ENCODE measurements around the gene FSIP1.

Gene FSIP1

DNA sequence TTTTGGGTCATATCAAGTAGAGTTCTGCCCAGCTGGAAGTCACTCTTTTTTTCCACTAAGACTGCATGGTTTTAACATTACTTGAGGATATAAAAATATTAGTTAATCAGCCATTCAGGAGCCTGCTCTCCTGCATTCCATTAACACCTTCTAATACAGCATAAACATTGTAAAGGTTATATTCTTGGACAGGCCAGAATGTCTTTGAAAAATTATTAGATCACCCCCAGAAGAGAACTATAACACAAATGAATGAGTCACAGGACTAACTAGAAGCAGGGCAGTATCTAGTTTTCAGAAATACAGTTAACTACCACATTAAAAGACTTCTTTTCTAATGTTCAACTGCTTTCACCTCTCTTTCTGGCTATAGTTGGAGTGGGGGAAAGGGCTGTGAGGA is 120.9 kb downstream of the FSIP1 start:
- TF ChIP-seq, protein P1, sequence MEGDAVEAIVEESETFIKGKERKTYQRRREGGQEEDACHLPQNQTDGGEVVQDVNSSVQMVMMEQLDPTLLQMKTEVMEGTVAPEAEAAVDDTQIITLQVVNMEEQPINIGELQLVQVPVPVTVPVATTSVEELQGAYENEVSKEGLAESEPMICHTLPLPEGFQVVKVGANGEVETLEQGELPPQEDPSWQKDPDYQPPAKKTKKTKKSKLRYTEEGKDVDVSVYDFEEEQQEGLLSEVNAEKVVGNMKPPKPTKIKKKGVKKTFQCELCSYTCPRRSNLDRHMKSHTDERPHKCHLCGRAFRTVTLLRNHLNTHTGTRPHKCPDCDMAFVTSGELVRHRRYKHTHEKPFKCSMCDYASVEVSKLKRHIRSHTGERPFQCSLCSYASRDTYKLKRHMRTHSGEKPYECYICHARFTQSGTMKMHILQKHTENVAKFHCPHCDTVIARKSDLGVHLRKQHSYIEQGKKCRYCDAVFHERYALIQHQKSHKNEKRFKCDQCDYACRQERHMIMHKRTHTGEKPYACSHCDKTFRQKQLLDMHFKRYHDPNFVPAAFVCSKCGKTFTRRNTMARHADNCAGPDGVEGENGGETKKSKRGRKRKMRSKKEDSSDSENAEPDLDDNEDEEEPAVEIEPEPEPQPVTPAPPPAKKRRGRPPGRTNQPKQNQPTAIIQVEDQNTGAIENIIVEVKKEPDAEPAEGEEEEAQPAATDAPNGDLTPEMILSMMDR (IDR thresholded peaks at IDR 0.05; ENCODE audit: extremely low read depth, missing control alignments), result no peak
- no peak for DNase-seq (ENCODE audit: low spot score)

DNA sequence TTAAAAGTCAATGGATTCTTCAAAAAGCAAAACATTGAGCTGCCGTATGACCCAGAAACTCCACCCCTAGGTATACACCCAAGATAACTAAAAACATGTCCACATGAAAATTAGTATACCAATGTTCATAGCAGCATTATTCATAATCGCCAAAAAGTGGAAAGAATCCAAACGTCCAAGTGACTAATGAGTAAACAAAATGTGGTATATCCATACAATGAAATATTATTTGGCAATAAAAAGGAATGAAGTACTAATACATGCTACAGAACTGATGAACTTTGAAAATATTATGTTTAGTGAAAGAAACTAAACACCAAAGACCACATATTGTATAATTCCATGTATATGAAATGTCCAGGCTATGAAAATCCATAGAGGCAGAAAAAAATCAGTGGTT is 123.9 kb downstream of the FSIP1 start:
- TF ChIP-seq, protein P1 (IDR thresholded peaks at IDR 0.05; ENCODE audit: extremely low read depth, missing control alignments), result no peak
- no peak for DNase-seq (ENCODE audit: low spot score)

- no peak for DNase-seq (ENCODE audit: low spot score)
- TF ChIP-seq, protein P1 (IDR thresholded peaks at IDR 0.05; ENCODE audit: extremely low read depth, missing control alignments), result no peak
Observed at GRCh38 chr15:39657668-39658067, 125.0 kb downstream of the FSIP1 start.

DNA sequence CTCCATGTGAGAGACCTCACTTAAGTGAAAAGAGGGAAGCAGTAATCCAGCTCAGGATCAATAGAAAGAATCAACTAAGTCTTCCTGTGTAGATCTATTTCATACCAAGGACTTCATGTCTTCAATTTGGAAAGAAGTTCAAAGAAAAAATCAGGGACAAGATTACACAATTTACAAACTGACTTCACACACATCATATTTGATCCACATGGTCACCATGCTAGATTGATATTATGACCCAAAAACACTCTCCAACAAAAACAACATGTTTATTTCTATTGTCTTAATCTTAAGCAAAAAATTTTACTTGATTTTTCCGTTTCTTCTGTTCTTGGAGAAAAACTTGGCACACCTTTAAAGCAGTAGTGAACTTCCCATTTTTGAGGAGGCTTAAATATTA is 125.5 kb downstream of the FSIP1 start:
- TF ChIP-seq, protein P1 (IDR thresholded peaks at IDR 0.05; ENCODE audit: extremely low read depth, missing control alignments), result no peak
- DNase-seq (ENCODE audit: low spot score), result no peak

DNA sequence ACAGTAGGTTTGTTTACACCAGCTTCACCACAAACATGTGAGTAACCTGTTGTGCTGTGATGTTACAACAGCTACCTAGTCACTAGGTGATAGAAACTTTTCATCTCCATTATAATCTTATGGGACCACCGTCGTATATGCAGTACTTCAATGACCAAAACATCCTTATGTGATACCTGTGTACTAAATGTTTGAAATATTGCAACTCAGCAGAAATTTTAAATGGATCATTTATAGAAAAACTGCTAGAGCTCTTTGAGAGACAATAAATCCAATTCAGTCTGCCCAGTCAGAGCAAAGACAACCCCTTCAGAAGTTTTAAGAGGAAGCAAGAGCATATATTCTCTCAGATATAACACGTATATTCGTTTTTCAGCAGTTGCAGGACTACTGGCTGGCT is 128.3 kb downstream of the FSIP1 start:
- DNase-seq (ENCODE audit: low spot score), result no peak
- TF ChIP-seq, protein P1 (IDR thresholded peaks at IDR 0.05; ENCODE audit: extremely low read depth, missing control alignments), result no peak

DNA sequence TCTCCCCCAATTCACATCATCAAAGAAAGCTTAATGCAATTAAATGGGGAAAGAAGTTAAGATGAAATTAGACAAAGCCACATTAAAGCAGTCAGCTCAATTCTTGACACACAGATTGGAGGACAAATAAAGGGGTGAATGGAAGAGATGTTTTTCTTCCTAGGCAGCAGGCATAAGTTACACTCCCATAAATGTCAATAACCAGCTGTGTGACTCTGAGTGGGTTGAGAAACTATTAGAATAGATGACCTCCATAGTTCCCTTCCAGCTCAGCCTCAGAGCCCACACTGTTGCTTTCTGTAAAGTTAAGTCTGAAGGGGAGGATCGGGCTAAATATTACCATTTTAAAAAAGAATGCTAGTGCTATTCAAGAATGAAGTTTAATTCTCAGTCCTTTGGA is 130.8 kb downstream of the FSIP1 start:
- no peak for DNase-seq (ENCODE audit: low spot score)
- TF ChIP-seq, protein P1 (IDR thresholded peaks at IDR 0.05; ENCODE audit: extremely low read depth, missing control alignments), result no peak

DNA sequence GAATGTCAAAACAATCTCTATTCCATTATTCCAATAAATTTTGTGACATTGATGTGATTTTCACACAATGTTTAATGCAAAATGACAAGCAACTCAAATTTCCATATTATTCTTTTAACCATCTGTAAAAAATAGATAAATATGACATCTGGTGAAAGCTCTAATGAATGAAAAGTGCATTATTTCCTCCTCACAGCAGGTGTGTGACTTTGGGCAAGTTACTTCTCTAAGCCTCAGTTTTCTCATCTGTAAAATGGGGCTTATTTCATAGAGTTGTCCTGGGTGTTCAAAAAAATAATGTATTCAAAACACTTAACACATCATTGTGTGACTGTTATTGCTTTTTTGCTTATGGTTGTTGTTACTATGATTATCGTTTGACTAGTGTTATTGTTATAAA is 131.3 kb downstream of the FSIP1 start:
- DNase-seq (ENCODE audit: low spot score), result no peak
- TF ChIP-seq, protein P1 (IDR thresholded peaks at IDR 0.05; ENCODE audit: extremely low read depth, missing control alignments), result no peak
